MM.1S (cell line): ENCODE results near the gene SHISA6.

Experiments used
- DNase-seq: peaks from one replicate; pipeline ENCODE4 v3.0.0-alpha.2; 2015
- H2AFZ ChIP-seq: fragments of 300-600 bp; sonication (generic); 2 replicates; pipeline ENCODE4 v1.6.0; 2016; ENCODE audit warnings: antibody characterized with exemption, low read length
- H3F3A ChIP-seq: fragments of 300-600 bp; sonication (generic); 2 replicates; pipeline ENCODE4 v1.6.1; 2016; ENCODE audit warnings: mild to moderate bottlenecking, antibody characterized with exemption, low read length, moderate library complexity, mixed read lengths; ENCODE audit not compliant: insufficient read depth
- H3K27ac ChIP-seq: fragments of 300-600 bp; sonication (generic); 2 replicates; pipeline ENCODE4 v1.5.1; 2016; ENCODE audit warnings: mild to moderate bottlenecking, low read length
- H3K27me3 ChIP-seq: fragments of 300-600 bp; sonication (generic); replicated peaks from 2 replicates; pipeline ENCODE4 v1.6.0; 2016; ENCODE audit warnings: low read length; ENCODE audit not compliant: insufficient read depth
- H3K36me3 ChIP-seq: fragments of 300-600 bp; sonication (generic); replicated peaks from 2 replicates; pipeline ENCODE4 v1.6.1; 2016; ENCODE audit warnings: mild to moderate bottlenecking, low read length, mixed read lengths; ENCODE audit not compliant: insufficient read depth
- H3K4me1 ChIP-seq: fragments of 300-600 bp; sonication (generic); 2 replicates; pipeline ENCODE4 v1.6.1; 2016; ENCODE audit warnings: low read length, mixed read lengths
- H3K4me2 ChIP-seq: fragments of 300-600 bp; sonication (generic); 2 replicates; pipeline ENCODE4 v1.6.0; 2016; ENCODE audit warnings: low read depth, low read length
- H3K4me3 ChIP-seq: fragments of 300-600 bp; sonication (generic); 2 replicates; pipeline ENCODE4 v1.5.1; 2016; ENCODE audit warnings: low read length, mixed read lengths
- H3K79me2 ChIP-seq: fragments of 300-600 bp; sonication (generic); 2 replicates; pipeline ENCODE4 v1.6.1; 2016; ENCODE audit warnings: mixed run types, low read length, mixed read lengths
- H3K9ac ChIP-seq: fragments of 300-600 bp; sonication (generic); 2 replicates; pipeline ENCODE4 v1.6.1; 2016; ENCODE audit warnings: low read length, mixed read lengths
- H3K9me2 ChIP-seq: fragments of 300-600 bp; sonication (generic); replicated peaks from 2 replicates; pipeline ENCODE4 v1.6.1; 2016; ENCODE audit warnings: mild to moderate bottlenecking, low read length, mixed read lengths; ENCODE audit not compliant: insufficient read depth
- H3K9me3 ChIP-seq: fragments of 300-600 bp; sonication (generic); replicated peaks from 2 replicates; pipeline ENCODE4 v1.6.1; 2016; ENCODE audit warnings: mild to moderate bottlenecking, low read length, mixed read lengths; ENCODE audit not compliant: insufficient read depth
- H4K20me1 ChIP-seq: fragments of 300-600 bp; sonication (generic); 2 replicates; pipeline ENCODE4 v1.6.1; 2016; ENCODE audit warnings: mild to moderate bottlenecking, low read length, moderate library complexity, mixed read lengths; ENCODE audit not compliant: insufficient read depth
- CTCF ChIP-seq: fragments of 300-600 bp; sonication (generic); IDR thresholded peaks from 2 replicates; pipeline ENCODE4 v1.5.1; 2016; ENCODE audit warnings: antibody characterized with exemption, low read length, mixed read lengths
- EZH2 ChIP-seq: fragments of 300-600 bp; sonication (generic); optimal IDR thresholded peaks from 2 replicates; pipeline ENCODE3; 2017; ENCODE audit warnings: low read depth, mild to moderate bottlenecking, antibody characterized with exemption, low read length, mixed read lengths
- EZH2phosphoT487 ChIP-seq: fragments of 300-600 bp; sonication (generic); IDR thresholded peaks from 2 replicates; pipeline ENCODE4 v1.6.1; 2018; ENCODE audit warnings: antibody characterized with exemption, low read length

SHISA6 gene

DNA sequence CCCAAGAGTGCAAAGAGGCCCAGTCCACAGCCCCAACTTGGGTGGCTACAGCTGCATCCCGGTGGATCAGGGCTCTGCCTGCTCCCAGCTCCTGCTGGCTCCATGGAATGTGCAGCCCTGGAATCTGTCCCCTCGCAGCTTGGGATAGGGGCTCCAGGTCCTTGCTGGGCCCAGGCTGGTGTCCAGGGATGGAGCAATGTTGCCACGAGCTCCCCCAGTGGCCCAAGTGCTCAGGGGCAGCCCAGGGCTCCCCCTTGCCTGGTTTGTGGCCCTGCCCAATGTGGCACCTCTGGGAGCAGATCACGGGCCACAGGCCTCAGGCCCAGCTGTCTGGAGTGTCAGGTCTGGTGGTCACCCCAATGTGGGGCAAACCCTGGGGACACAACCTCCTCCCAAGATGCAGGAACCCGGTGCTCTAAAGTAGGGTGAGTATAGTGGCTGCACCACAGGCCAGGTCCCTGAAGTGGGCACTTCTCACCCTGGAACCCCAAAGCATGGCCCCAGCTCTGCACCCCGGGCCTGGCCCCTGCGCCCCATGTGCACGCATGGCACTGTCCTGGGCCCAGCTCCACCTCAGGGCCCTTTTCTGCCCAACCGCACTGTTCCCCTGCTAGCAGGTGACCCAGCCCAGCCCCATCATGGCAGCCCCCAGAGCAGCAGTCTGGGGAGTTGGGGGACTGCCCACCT, 342.4 kb downstream of the SHISA6 start:
- TF ChIP-seq EZH2 (no peak), CTCF (no peak), EZH2phosphoT487 (no peak)
- no peak overlapping the region for H3K27ac ChIP-seq
- H3K9me2 ChIP-seq: no peaks in the 10 kb centered on the region
- no peak overlapping the region for H3K4me2 ChIP-seq
- H3K9me3 ChIP-seq: no peaks in the 10 kb centered on the region
- H3K79me2 ChIP-seq: no peaks in the 10 kb centered on the region
- H4K20me1 ChIP-seq: no peaks in the 10 kb centered on the region
- no peaks in the 10 kb centered on the region for H3K4me1 ChIP-seq
- DNase-seq: no peak
- H3K4me3 ChIP-seq: no peak overlapping the region
- H2AFZ ChIP-seq: no peak overlapping the region
- H3K27me3 ChIP-seq: no peaks in the 10 kb centered on the region
- no peak overlapping the region for H3K9ac ChIP-seq
- H3F3A ChIP-seq: no peaks in the 10 kb centered on the region
- no peaks in the 10 kb centered on the region for H3K36me3 ChIP-seq

DNA sequence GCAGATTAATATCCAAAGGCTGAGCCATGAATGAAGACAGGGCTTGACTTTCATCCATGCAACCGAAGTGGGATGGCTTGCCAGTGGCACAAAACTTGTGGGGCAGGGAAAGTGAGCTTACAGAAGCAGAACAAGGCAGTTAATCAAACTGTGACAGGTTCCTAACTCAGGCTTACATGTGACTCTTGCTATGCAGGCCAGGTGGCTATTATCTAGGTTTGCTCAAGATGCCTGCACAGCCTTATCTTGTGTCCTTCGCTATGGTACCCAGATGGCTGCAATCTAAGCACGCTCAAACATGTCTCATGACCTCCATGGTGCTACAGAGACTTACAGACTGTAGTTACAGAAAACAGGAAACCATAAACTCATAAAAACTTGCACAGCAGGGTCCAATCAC, 348.7 kb downstream of the SHISA6 start:
- no peak for TF ChIP-seq CTCF
- no peak for TF ChIP-seq EZH2
- no peak for TF ChIP-seq EZH2phosphoT487
- Histone ChIP-seq H3K27ac (no peak overlapping the region), H3K4me3 (no peak overlapping the region), H2AFZ (no peak overlapping the region), H3K27me3 (no peaks in the 10 kb centered on the region), H3K36me3 (no peaks in the 10 kb centered on the region), H4K20me1 (no peaks in the 10 kb centered on the region), H3K79me2 (no peaks in the 10 kb centered on the region), H3K9ac (no peak overlapping the region), H3K9me3 (no peaks in the 10 kb centered on the region), H3K4me1 (no peaks in the 10 kb centered on the region), H3K4me2 (no peak overlapping the region), H3K9me2 (no peaks in the 10 kb centered on the region), H3F3A (no peaks in the 10 kb centered on the region)
- no peak for DNase-seq

GRCh38 chr17:11598274-11599221, 357.5 kb downstream of the SHISA6 start, which contains the start of gene DNAH9:
Gene DNAH9, plus strand, starts transcription at chr17:11598470. Its CDS starts 29 bp downstream, at chr17:11598499.
- H3K36me3 ChIP-seq: no peaks in the 10 kb centered on the region
- no peak within 1 kb of the TSS for H3K4me2 ChIP-seq
- H3K27ac ChIP-seq: no peak within 1 kb of the TSS
- H3K4me1 ChIP-seq: no peaks in the 10 kb centered on the region
- no peak within 1 kb of the TSS for H2AFZ ChIP-seq
- no peaks in the 10 kb centered on the region for H4K20me1 ChIP-seq
- no peaks in the 10 kb centered on the region for H3K9me2 ChIP-seq
- no peaks in the 10 kb centered on the region for H3K9me3 ChIP-seq
- no peak for TF ChIP-seq EZH2phosphoT487
- no peak for TF ChIP-seq EZH2
- no peak for TF ChIP-seq CTCF
- no peak within 1 kb of the TSS for H3K4me3 ChIP-seq
- H3K27me3 ChIP-seq: no peaks in the 10 kb centered on the region
- H3F3A ChIP-seq: no peaks in the 10 kb centered on the region
- H3K9ac ChIP-seq: no peak within 1 kb of the TSS
- DNase-seq: no peak
- H3K79me2 ChIP-seq: no peaks in the 10 kb centered on the region
